ENCODE measurements around the gene TP73.

The TP73 gene

DNA sequence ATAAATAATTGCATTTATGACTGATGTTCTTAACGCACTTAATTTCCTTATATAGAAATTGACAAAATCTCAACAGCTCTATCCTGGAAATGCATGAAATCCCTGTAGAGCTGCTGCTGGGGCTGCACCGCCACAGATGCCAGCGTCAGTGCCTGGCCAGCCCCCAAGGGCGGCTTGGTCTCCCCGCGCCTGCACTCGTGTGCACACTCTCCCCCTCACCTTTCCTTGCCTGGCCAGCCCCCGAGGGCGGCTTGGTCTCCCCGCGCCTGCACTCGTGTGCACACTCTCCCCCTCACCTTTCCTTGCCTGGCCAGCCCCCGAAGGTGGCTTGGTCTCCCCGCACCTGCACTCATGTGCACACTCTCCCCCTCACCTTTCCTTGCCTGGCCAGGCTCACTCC, 16.2 kb upstream of the TP73 start:
- DNase-seq: no peak

- no peak for DNase-seq
These were observed 15.8 kb upstream of the TP73 start for GRCh38 chr1:3636531-3636930.

- no peak for DNase-seq
These were observed 14.3 kb upstream of the TP73 start for GRCh38 chr1:3638027-3638426.

GRCh38 chr1:3638676-3639075, 13.6 kb upstream of the TP73 start:
- DNase-seq: no peak

DNA sequence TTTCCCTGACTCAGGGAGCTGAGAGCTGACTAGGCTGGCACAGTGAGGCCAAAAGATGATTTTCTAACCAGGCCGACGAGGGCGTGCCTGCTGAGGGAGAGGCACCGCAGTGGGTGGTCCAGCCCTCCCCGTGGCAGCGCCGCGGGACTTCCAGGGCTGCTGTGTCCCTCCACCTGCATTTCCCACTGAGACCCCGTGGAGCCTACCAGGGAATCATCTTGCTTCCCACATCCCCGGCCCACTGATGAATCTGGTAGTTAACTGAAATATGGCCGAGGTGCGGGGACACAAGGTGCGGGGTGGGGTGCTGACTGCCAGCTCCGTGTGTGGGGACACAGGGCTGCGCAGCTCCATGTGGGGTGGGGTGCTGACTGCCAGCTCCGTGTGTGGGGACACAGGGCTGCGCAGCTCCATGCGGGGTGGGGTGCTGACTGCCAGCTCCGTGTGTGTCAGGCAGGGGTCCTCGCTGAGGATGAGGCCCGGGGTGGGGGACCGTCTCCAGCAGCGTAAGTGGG, 12.9 kb upstream of the TP73 start:
- DNase-seq: no peak

GRCh38 chr1:3640121-3640837, 12.0 kb upstream of the TP73 start:
- no peak for DNase-seq

- DNase-seq: no peak
These were observed 11.1 kb upstream of the TP73 start for GRCh38 chr1:3641046-3641760.

DNA sequence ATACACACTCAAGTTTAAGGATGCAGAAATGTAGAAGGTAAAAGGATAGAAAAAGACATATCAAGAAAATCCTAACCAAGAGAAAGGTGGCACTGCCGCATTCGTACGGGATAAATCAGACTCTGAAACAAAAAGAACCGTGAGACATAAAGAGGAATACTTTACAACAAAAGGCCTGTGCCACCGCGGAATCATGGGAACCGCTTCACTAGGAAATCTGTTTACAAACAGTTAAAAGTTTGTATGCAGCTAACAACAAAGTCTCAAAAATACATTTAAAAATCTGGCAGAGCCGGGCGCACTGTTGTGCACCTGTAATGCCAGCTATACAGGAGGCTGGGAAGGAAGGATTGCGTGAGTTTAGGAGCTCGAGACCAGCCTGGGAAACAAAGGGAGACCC, 10.5 kb upstream of the TP73 start:
- no peak for DNase-seq

- DNase-seq: no peak
These were observed 9.2 kb upstream of the TP73 start for GRCh38 chr1:3642919-3643675.

GRCh38 chr1:3644273-3644672, 8.0 kb upstream of the TP73 start:
- DNase-seq: no peak

DNA sequence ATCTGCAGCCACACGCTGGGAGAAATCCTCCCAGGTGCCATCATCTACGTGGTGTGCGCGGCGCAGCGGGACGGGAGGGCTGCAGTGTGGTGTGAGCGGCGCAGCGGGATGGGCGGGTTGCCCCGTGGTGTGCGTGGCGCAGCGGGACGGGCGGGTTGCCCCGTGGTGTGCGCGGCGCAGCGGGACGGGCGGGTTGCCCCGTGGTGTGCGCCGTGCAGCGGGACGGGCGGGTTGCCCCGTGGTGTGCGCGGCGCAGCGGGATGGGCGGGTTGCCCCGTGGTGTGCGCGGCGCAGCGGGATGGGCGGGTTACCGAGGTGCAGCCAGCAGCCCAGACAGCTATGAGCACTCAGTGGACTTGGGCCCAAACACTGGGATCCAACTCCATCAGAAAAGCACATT, 7.1 kb upstream of the TP73 start:
- no peak for DNase-seq

DNA sequence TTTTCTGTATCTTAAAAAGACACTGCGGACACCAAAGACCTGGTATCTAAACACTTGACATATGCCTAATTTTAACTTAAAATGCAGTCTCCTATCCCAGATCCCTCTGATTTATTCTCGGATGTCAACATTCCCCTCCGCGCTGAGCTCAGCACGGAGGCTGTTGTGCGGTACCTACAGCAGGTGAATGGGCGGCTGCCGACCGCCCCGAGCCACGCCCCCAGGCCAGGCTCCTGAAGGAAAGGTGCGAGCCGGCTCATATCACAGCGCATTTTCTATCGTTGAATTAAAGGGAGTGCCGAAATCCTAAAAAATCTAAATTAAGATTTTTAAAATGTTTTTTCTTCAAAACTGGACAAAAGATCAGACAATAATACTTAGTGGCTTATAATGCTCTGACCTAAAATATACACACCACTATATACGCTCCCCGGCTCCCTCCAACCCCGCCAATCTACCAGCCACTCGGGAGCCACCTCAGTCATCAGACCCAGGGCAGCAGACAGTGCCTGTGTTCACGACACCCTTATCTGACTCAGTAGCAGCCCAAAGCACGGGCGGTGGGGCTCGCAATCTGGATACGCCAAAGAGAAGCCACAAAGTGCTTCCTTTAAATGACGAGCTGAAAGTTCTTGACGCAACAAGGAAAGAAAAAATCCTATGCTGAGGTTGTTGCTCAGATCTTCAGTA, 6.5 kb upstream of the TP73 start:
- no peak for DNase-seq

- no peak for DNase-seq
These were observed 5.7 kb upstream of the TP73 start for GRCh38 chr1:3646596-3646995.

GRCh38 chr1:3649342-3650247, 2.7 kb upstream of the TP73 start, which contains the start of gene WRAP73:
Gene WRAP73 (minus strand): TSS chr1:3650103. CDS start chr1:3649999, 104 bp downstream.
- peak; percentile 48 for DNase-seq

DNA sequence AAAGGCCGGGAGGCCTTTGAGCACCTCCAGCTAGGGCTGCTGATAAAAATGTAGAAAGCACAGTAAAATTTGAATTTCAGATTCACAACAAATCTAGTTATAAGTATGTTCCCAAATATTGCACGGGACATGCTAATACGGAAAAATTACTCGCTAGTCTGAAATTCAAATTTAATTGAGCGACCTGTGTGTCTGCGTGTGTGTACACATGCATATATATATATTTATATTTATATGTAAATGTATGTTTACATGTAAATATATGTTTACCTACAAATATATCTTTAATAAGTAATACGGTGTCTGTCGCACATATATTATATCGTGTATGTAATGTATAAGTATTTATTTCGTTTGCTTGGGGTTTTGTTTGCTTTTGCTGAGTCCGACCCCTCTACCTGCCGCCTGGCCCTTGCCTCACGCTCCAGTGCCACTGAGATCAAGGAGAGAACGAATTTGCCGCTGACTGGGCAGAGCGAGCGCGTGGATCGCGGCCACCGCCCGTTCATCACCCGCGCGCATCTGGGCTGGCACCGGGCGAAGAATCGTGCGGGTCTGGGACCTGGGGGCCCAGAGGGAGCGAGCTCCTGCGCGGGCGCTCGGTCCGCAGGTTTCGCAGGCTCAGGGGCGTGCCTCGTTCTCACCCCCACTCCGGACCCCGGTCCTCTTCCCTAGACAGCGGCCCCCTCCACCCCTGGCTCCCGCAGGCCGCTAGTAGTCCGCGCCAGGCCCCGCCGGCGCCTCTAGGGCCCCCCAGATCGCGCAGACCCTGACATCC, 1.9 kb upstream of the TP73 start:
- DNase-seq: no peak

DNA sequence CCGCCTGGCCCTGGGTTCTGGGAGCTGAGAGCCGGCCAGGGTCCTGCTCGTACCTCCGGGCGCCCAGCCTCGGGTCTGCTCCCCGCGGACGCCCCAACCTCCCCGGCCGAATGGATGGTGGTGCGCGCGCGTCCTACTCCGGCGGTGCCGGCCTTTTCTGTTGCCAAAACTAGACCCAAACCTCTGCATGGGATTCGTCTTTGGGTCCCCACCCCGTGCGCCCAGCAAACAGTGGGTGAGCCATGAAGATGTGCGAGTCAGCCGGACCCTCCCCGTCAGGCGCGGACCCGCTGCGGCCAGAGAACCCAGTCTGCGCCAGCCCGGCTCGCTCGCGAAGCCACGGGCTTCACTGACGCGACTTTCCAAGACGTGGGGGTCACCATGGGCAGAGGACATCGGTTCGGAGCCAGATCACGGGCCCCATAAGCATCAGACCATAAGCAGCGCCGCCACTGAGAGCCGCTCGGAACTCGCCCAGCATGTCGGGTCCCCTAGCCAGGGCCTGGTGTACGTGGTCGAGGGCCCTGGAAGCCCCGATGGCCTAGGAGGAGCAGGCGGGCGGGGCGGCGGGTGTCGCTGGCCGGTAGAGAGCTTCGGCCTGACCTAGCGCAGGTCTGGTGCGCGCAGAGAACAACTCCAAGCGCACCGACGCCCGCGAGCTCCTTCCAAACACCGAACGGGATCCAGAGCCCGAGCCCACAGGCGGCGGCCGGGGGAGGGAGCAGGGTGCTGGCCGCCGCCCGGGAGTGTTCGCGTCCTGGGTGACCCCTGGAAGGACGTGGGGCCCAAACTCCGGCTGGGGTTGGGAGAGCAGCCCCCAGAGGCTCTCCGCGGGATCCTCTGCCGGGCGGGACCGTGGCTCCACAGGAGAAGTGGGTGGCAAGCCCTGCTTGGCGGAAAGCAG, 1.0 kb upstream of the TP73 start:
- DNase-seq: no peak

DNA sequence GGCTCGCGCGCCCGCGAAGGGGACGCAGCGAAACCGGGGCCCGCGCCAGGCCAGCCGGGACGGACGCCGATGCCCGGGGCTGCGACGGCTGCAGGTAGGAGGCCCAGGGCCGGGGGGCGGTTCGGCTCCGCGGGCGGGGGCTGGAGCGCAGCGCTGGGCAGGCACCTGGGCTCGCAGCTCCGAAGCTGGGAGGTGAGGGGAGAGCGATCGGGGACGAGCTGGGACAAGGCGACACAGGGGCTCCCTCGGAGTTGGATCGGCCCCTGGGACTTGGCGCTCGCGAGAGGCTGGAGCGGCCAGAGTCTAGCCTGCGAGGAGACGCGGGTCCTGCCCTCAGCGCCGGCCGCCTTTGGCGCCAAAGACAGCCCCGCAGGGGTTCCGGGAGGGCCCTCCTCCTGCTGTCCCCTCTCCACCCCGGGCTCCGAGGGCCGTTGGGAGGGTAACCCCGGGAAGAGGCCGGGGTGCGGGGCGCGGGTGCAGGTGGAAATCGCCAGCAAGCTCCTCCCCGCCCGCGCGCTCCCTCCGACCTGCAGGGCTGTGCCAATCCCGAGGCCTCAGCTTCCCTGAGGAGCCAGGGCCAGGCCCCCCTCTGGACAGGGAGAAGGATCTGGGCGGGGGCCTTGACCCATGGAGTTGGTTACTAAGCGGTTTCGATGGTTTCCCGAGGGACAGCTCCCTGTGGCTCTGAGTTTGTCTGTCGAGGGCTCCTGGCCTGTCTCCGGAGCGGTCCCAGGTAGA, 401 bp downstream of the TP73 start:
- no peak for DNase-seq

GRCh38 chr1:3653286-3653618, 936 bp downstream of the TP73 start:
- no peak for DNase-seq

- DNase-seq: no peak
These were observed 2.4 kb downstream of the TP73 start for GRCh38 chr1:3654549-3655281.

Data from GOT3 (cell line).